ENCODE results near the gene PTPRN2.
"Not testable (repeated sequence)": the region's sequence is repeated elsewhere in the genome, so short reads cannot be mapped to it uniquely, and the experiment has no call there.

Gene PTPRN2

GRCh38 chr7:158256091-158256816 is 331.4 kb downstream of the PTPRN2 start:
- Histone ChIP-seq H3K36me3 (ENCODE audit: insufficient read depth, low read length) (no peaks in the 10 kb centered on the region), H3K4me1 (ENCODE audit: control insufficient read depth, insufficient read depth, low read length) (no peaks in the 10 kb centered on the region), H3K9me3 (replicated peaks; ENCODE audit: low read length) (peaks cover 44% of the 10 kb centered on the region), H3K27me3 (ENCODE audit: control insufficient read depth, insufficient read depth, low read length) (no peaks in the 10 kb centered on the region), H3K4me2 (ENCODE audit: low read length) (no peak overlapping the region), H3K4me3 (ENCODE audit: low read length) (no peak overlapping the region), H3K9ac (ENCODE audit: low read depth, low read length) (no peak overlapping the region)

- Histone ChIP-seq H3K9ac (ENCODE audit: low read depth, low read length) (no peak overlapping the region), H3K9me3 (replicated peaks; ENCODE audit: low read length) (peaks cover 37% of the 10 kb centered on the region), H3K36me3 (ENCODE audit: insufficient read depth, low read length) (no peaks in the 10 kb centered on the region)
Observed at GRCh38 chr7:158255558-158255957, 332.1 kb downstream of the PTPRN2 start.

GRCh38 chr7:158255156-158255555 is 332.5 kb downstream of the PTPRN2 start:
- peaks cover 34% of the 10 kb centered on the region for H3K9me3 ChIP-seq (replicated peaks; ENCODE audit: low read length)
- no peaks in the 10 kb centered on the region for H3K27me3 ChIP-seq (ENCODE audit: control insufficient read depth, insufficient read depth, low read length)
- no peaks in the 10 kb centered on the region for H3K36me3 ChIP-seq (ENCODE audit: insufficient read depth, low read length)
- H3K4me1 ChIP-seq (ENCODE audit: control insufficient read depth, insufficient read depth, low read length): no peaks in the 10 kb centered on the region
- no peak overlapping the region for H3K9ac ChIP-seq (ENCODE audit: low read depth, low read length)
- no peak overlapping the region for H3K4me2 ChIP-seq (ENCODE audit: low read length)
- no peak overlapping the region for H3K4me3 ChIP-seq (ENCODE audit: low read length)

More at GRCh38 chr7:158255558-158255957, 332.1 kb downstream of the PTPRN2 start:
- Histone ChIP-seq H3K4me3 (ENCODE audit: low read length) (no peak overlapping the region), H3K4me2 (ENCODE audit: low read length) (no peak overlapping the region), H3K27me3 (ENCODE audit: control insufficient read depth, insufficient read depth, low read length) (no peaks in the 10 kb centered on the region), H3K4me1 (ENCODE audit: control insufficient read depth, insufficient read depth, low read length) (no peaks in the 10 kb centered on the region)

GRCh38 chr7:158253670-158254045 is 334.0 kb downstream of the PTPRN2 start:
- H3K9me3 ChIP-seq (replicated peaks; ENCODE audit: low read length): peaks cover 32% of the 10 kb centered on the region
- not testable (repeated sequence) for H3K27me3 ChIP-seq (ENCODE audit: control insufficient read depth, insufficient read depth, low read length); H3K4me3 ChIP-seq (ENCODE audit: low read length); H3K9ac ChIP-seq (ENCODE audit: low read depth, low read length); H3K4me2 ChIP-seq (ENCODE audit: low read length); H3K4me1 ChIP-seq (ENCODE audit: control insufficient read depth, insufficient read depth, low read length); H3K36me3 ChIP-seq (ENCODE audit: insufficient read depth, low read length)

GRCh38 chr7:158252837-158253669 is 334.6 kb downstream of the PTPRN2 start:
- Histone ChIP-seq H3K4me3 (ENCODE audit: low read length) (no peak overlapping the region), H3K9me3 (replicated peaks; ENCODE audit: low read length) (peaks cover 32% of the 10 kb centered on the region), H3K9ac (ENCODE audit: low read depth, low read length) (no peak overlapping the region), H3K4me2 (ENCODE audit: low read length) (no peak overlapping the region), H3K4me1 (ENCODE audit: control insufficient read depth, insufficient read depth, low read length) (no peaks in the 10 kb centered on the region), H3K27me3 (ENCODE audit: control insufficient read depth, insufficient read depth, low read length) (no peaks in the 10 kb centered on the region), H3K36me3 (ENCODE audit: insufficient read depth, low read length) (no peaks in the 10 kb centered on the region)

- H3K4me3 ChIP-seq (ENCODE audit: low read length): no peak overlapping the region
- no peaks in the 10 kb centered on the region for H3K4me1 ChIP-seq (ENCODE audit: control insufficient read depth, insufficient read depth, low read length)
- H3K9ac ChIP-seq (ENCODE audit: low read depth, low read length): no peak overlapping the region
- no peaks in the 10 kb centered on the region for H3K36me3 ChIP-seq (ENCODE audit: insufficient read depth, low read length)
- H3K27me3 ChIP-seq (ENCODE audit: control insufficient read depth, insufficient read depth, low read length): no peaks in the 10 kb centered on the region
- peaks cover 33% of the 10 kb centered on the region for H3K9me3 ChIP-seq (replicated peaks; ENCODE audit: low read length)
- no peak overlapping the region for H3K4me2 ChIP-seq (ENCODE audit: low read length)
Observed at GRCh38 chr7:158252081-158252836, 335.4 kb downstream of the PTPRN2 start.

- Histone ChIP-seq H3K4me3 (ENCODE audit: low read length) (no peak overlapping the region), H3K9me3 (replicated peaks; ENCODE audit: low read length) (peaks cover 33% of the 10 kb centered on the region), H3K27me3 (ENCODE audit: control insufficient read depth, insufficient read depth, low read length) (no peaks in the 10 kb centered on the region), H3K4me1 (ENCODE audit: control insufficient read depth, insufficient read depth, low read length) (no peaks in the 10 kb centered on the region), H3K36me3 (ENCODE audit: insufficient read depth, low read length) (no peaks in the 10 kb centered on the region), H3K4me2 (ENCODE audit: low read length) (no peak overlapping the region), H3K9ac (ENCODE audit: low read depth, low read length) (no peak overlapping the region)
Observed at GRCh38 chr7:158251061-158251965, 336.3 kb downstream of the PTPRN2 start.

- Histone ChIP-seq H3K9ac (ENCODE audit: low read depth, low read length) (no peak overlapping the region), H3K4me1 (ENCODE audit: control insufficient read depth, insufficient read depth, low read length) (no peaks in the 10 kb centered on the region), H3K4me3 (ENCODE audit: low read length) (no peak overlapping the region), H3K4me2 (ENCODE audit: low read length) (no peak overlapping the region), H3K27me3 (ENCODE audit: control insufficient read depth, insufficient read depth, low read length) (no peaks in the 10 kb centered on the region), H3K9me3 (replicated peaks; ENCODE audit: low read length) (peaks cover 32% of the 10 kb centered on the region), H3K36me3 (ENCODE audit: insufficient read depth, low read length) (no peaks in the 10 kb centered on the region)
Observed at GRCh38 chr7:158249692-158250091, 337.9 kb downstream of the PTPRN2 start.

- no peak overlapping the region for H3K9ac ChIP-seq (ENCODE audit: low read depth, low read length)
- no peaks in the 10 kb centered on the region for H3K36me3 ChIP-seq (ENCODE audit: insufficient read depth, low read length)
- H3K9me3 ChIP-seq (replicated peaks; ENCODE audit: low read length): peaks cover 34% of the 10 kb centered on the region
- no peaks in the 10 kb centered on the region for H3K27me3 ChIP-seq (ENCODE audit: control insufficient read depth, insufficient read depth, low read length)
- H3K4me3 ChIP-seq (ENCODE audit: low read length): no peak overlapping the region
- no peak overlapping the region for H3K4me2 ChIP-seq (ENCODE audit: low read length)
- H3K4me1 ChIP-seq (ENCODE audit: control insufficient read depth, insufficient read depth, low read length): no peaks in the 10 kb centered on the region
Observed at GRCh38 chr7:158248816-158249215, 338.8 kb downstream of the PTPRN2 start.

GRCh38 chr7:158247758-158248487 is 339.7 kb downstream of the PTPRN2 start:
- H3K9ac ChIP-seq (ENCODE audit: low read depth, low read length): no peak overlapping the region
- H3K4me3 ChIP-seq (ENCODE audit: low read length): no peak overlapping the region
- peaks cover 42% of the 10 kb centered on the region for H3K9me3 ChIP-seq (replicated peaks; ENCODE audit: low read length)
- H3K36me3 ChIP-seq (ENCODE audit: insufficient read depth, low read length): no peaks in the 10 kb centered on the region
- H3K27me3 ChIP-seq (ENCODE audit: control insufficient read depth, insufficient read depth, low read length): no peaks in the 10 kb centered on the region
- H3K4me2 ChIP-seq (ENCODE audit: low read length): no peak overlapping the region
- no peaks in the 10 kb centered on the region for H3K4me1 ChIP-seq (ENCODE audit: control insufficient read depth, insufficient read depth, low read length)
